GM19351 (cell line): ENCODE measurements around the gene CACNG7.

ENCODE experiments used
- ATAC-seq: cut with Tn5 transposase; IDR thresholded peaks from one replicate; pipeline ENCODE4 v1.9.1; 2021; ENCODE audit warnings: mild to moderate bottlenecking, moderate library complexity; ENCODE audit not compliant: unreplicated experiment

The CACNG7 gene

GRCh38 chr19:53903055-53903680 lies 5.9 kb upstream of the CACNG7 start:
- no peak for ATAC-seq

GRCh38 chr19:53904909-53905308 lies 4.2 kb upstream of the CACNG7 start:
- no peak for ATAC-seq

GRCh38 chr19:53905787-53906186 lies 3.3 kb upstream of the CACNG7 start:
- no peak for ATAC-seq

GRCh38 chr19:53906211-53907192 lies 2.6 kb upstream of the CACNG7 start:
- no peak for ATAC-seq

GRCh38 chr19:53907193-53907581 lies 1.9 kb upstream of the CACNG7 start:
- no peak for ATAC-seq

GRCh38 chr19:53907690-53908089 lies 1.4 kb upstream of the CACNG7 start:
- ATAC-seq, result no peak

- ATAC-seq, result no peak
Measured at GRCh38 chr19:53908106-53908934, 758 bp upstream of the CACNG7 start.

GRCh38 chr19:53909471-53910169 lies 542 bp downstream of the CACNG7 start:
- no peak for ATAC-seq

GRCh38 chr19:53910170-53910518 lies 1.1 kb downstream of the CACNG7 start:
- ATAC-seq, result no peak

- ATAC-seq, result no peak
Measured at GRCh38 chr19:53912653-53913052, 3.6 kb downstream of the CACNG7 start.

- no peak for ATAC-seq
Measured at GRCh38 chr19:53915000-53915399, 5.9 kb downstream of the CACNG7 start.

GRCh38 chr19:53916004-53916403 lies 6.9 kb downstream of the CACNG7 start:
- ATAC-seq, result no peak

GRCh38 chr19:53917356-53917755 lies 8.3 kb downstream of the CACNG7 start:
- ATAC-seq, result no peak

- ATAC-seq, result no peak
Measured at GRCh38 chr19:53927739-53928138, 18.7 kb downstream of the CACNG7 start.

GRCh38 chr19:53936029-53936428 lies 27.0 kb downstream of the CACNG7 start:
- ATAC-seq, result no peak

GRCh38 chr19:53942001-53942786 lies 33.1 kb downstream of the CACNG7 start:
- ATAC-seq, result no peak

- ATAC-seq, result no peak
Measured at GRCh38 chr19:53944416-53944815, 35.3 kb downstream of the CACNG7 start.

GRCh38 chr19:53944933-53945332 lies 35.9 kb downstream of the CACNG7 start:
- no peak for ATAC-seq

GRCh38 chr19:53945441-53945840 lies 36.4 kb downstream of the CACNG7 start:
- ATAC-seq, result no peak

GRCh38 chr19:53945998-53946397 lies 36.9 kb downstream of the CACNG7 start:
- ATAC-seq, result no peak
